Fibroblast of pulmonary artery (primary cell): ENCODE data around the gene CHRM4.

ENCODE experiments used
- DNase-seq: peaks from one replicate; pipeline ENCODE4 v3.0.0-alpha.2; 2010; ENCODE audit warnings: low read depth
- H3K4me3 ChIP-seq: replicated peaks from 2 replicates; pipeline ENCODE4 v1.5.1; 2011; ENCODE audit warnings: low read depth, mild to moderate bottlenecking, control low read depth, low read length, moderate library complexity
- TF ChIP-seq, protein P1 (sequence below): IDR thresholded peaks from 2 replicates; pipeline ENCODE4 v1.5.1; 2011; ENCODE audit warnings: mild to moderate bottlenecking, control low read depth, low read length, inconsistent platforms; ENCODE audit errors: missing control alignments

CHRM4 gene

DNA sequence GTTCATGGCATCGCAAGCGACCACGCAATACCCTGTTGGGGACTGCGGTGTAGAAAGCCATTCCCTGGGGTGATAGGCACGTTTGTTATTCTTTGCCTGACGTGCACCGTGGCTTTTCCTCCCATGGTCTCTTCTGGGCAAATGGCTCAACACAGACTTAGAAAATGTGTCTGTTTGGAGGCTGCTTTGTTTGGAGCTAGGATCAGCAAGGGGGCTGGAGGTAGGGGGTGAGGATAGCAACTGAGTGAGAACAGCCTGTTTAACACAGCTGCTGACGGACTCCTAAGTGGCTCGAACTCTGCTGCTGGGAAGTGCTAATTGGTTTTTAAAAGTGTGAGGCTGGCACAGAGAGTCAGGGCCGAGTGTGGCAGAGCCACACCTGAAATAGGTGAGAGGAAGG lies 16.1 kb upstream of the CHRM4 start:
- TF ChIP-seq, protein P1, sequence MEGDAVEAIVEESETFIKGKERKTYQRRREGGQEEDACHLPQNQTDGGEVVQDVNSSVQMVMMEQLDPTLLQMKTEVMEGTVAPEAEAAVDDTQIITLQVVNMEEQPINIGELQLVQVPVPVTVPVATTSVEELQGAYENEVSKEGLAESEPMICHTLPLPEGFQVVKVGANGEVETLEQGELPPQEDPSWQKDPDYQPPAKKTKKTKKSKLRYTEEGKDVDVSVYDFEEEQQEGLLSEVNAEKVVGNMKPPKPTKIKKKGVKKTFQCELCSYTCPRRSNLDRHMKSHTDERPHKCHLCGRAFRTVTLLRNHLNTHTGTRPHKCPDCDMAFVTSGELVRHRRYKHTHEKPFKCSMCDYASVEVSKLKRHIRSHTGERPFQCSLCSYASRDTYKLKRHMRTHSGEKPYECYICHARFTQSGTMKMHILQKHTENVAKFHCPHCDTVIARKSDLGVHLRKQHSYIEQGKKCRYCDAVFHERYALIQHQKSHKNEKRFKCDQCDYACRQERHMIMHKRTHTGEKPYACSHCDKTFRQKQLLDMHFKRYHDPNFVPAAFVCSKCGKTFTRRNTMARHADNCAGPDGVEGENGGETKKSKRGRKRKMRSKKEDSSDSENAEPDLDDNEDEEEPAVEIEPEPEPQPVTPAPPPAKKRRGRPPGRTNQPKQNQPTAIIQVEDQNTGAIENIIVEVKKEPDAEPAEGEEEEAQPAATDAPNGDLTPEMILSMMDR: no peak
- no peak for DNase-seq
- no peak overlapping the region for H3K4me3 ChIP-seq

DNA sequence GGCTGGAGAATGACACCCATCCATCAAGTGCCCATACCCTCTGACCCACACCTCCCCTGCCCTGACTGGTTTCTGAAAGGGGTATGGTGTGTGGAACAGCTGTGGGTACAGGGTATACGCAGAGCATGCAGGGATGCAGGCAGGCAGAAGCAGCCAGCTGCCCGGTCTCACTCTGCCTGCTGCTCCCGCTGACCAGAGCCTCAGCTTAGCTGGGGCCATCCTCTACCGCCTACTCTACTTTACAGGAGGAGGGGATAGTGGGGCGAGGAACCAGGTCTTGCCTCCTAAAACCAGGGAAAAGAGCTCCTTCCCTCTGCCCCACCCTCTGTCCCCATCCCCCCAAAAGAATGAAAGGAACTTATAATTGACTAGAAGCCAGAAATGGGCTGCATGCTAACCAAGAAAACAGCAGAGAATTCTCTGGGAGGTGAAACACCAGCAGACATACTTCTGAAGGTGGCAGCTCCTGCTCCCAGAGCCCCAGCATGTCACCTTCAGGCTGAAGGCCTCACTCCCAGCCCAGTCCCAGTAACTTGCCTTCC lies 13.0 kb upstream of the CHRM4 start:
- TF ChIP-seq, protein P1: no peak
- no peak for DNase-seq
- H3K4me3 ChIP-seq: no peak overlapping the region

DNA sequence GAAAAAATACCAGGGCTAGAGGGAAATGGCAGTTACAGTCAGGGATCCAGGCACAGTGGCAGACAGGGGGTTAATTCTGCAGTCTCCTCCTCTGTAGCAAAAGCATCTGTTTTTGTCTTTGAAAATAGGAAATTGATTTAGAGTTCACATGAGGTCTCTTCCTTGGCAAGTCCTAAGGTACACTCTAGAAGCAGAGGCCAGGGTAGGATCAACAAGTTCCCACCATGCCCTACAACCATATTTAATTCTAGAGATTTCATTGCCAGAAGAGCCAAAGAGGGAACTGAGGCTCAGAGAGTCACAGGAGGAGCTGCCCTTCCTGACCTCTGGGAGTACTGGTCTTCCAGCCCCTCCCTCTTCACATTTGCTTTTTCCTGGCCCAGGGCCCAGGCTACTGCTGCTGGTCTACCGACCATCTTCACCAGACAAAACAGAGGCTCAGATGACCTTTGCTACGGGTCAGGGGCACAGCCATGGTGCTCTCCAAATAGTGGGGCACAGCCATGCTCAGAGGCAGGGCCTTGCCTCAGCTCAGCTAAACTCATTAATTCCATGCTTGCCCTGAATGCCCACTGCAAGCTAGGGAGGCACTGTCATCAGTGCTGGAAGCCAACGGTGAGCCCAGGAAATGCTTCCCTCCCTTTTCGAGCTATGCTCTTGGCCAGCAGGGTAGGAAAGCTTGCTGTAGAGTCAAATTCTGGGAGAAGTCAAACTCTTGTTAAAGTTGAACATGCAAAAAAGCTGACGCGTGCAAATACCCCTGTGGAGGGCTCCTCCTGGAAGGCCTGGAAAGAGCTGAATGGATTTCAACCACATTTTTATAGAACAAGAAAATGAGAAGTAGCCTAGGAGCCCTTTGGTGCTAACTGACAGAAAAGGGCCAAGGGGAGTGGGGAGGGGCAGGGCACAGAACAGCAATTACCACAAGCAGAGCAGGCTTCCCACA lies 11.7 kb upstream of the CHRM4 start:
- H3K4me3 ChIP-seq: no peak overlapping the region
- TF ChIP-seq, protein P1: no peak
- DNase-seq: no peak

DNA sequence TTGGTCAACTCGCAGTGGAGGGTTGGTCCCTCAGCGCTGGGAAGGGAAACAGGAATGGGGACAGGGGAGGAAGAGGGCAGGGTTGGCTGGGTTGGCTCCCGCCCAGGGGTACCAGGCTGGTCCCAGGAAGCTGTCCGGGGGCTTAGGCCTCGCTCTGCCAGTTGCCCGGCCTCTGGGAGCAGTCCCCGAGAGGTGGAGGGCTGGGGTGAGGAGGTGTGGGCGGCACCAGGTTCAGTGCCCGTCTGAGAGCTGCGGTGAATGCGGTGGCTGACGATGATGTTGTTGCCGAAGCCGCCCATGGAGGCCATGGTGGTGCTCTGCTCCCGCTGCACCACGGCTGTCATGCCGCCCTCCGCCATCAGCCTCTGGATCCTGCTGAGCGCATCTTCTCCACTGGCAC lies 6.0 kb upstream of the CHRM4 start:
- TF ChIP-seq, protein P1: no peak
- H3K4me3 ChIP-seq: no peak overlapping the region
- DNase-seq: no peak

DNA sequence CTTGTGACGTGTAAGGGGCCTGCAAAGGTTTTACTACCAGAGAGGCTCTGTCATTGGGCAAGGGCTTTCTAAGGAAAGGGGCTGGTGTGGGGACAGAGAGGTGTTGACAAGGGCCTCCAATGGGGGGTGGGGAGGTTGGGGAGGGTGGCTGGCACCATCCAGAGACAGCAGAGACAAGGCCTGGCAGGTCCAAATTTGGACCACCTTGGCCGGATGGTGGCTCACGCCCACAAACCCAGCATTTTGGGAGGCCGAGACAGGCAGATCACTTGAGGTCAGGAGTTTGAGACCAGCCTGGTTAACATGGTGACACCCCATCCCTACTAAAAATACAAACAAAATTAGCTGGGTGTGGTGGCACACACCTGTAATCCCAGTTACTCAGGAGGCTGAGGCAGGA lies 2.2 kb upstream of the CHRM4 start:
- no peak overlapping the region for H3K4me3 ChIP-seq
- TF ChIP-seq, protein P1: no peak
- DNase-seq: no peak

DNA sequence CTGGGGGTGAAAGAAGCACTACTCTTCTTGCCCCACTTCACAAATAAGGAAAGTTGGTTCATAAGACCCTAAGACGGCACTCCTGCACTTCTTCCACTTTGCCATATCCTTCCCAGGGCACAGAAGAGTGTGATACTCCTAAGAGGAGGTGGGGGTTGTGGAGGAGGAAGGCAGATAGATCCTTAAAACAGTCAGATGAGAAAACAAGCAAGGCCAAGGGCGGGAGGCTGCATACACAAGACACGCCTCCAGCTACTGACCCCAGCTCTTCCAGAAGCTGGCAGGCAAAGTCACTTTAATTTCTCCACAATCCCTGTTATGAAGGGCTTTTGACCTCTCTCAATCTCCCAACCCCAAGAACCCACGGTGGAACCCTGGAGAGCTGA lies 1.6 kb upstream of the CHRM4 start:
- TF ChIP-seq, protein P1: no peak
- H3K4me3 ChIP-seq: no peak overlapping the region
- no peak for DNase-seq
